Astrocyte (in vitro differentiated cells and primary cell): Measurements from ENCODE around the gene CLCNKA.
"Not testable (repeated sequence)": the region's sequence is repeated elsewhere in the genome, so short reads cannot be mapped to it uniquely, and the experiment has no call there.

Experiments
- EZH2 ChIP-seq: IDR thresholded peaks from 2 replicates; pipeline ENCODE4 v1.6.1; 2012; ENCODE audit warnings: mild to moderate bottlenecking, low read length, inconsistent platforms; ENCODE audit not compliant: insufficient read depth
- TF ChIP-seq, protein P1 (sequence below): IDR thresholded peaks from 2 replicates; pipeline ENCODE4 v1.5.1; 2011; ENCODE audit warnings: low read depth, mild to moderate bottlenecking, inconsistent platforms, low read length, moderate library complexity; ENCODE audit not compliant: insufficient read depth

GRCh38 chr1:16042654-16043053, 20.8 kb downstream of the CLCNKA start:
- TF ChIP-seq, protein P1, sequence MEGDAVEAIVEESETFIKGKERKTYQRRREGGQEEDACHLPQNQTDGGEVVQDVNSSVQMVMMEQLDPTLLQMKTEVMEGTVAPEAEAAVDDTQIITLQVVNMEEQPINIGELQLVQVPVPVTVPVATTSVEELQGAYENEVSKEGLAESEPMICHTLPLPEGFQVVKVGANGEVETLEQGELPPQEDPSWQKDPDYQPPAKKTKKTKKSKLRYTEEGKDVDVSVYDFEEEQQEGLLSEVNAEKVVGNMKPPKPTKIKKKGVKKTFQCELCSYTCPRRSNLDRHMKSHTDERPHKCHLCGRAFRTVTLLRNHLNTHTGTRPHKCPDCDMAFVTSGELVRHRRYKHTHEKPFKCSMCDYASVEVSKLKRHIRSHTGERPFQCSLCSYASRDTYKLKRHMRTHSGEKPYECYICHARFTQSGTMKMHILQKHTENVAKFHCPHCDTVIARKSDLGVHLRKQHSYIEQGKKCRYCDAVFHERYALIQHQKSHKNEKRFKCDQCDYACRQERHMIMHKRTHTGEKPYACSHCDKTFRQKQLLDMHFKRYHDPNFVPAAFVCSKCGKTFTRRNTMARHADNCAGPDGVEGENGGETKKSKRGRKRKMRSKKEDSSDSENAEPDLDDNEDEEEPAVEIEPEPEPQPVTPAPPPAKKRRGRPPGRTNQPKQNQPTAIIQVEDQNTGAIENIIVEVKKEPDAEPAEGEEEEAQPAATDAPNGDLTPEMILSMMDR = not testable (repeated sequence)
- TF ChIP-seq EZH2 = not testable (repeated sequence)
